NB4 (cell line): Measurements from ENCODE around the gene TBX5.

ENCODE experiments used
- DNase-seq: peaks from one replicate; pipeline ENCODE4 v3.0.0; 2010; ENCODE audit warnings: low read depth
- H3K4me3 ChIP-seq: one replicate; pipeline ENCODE4 v1.5.1; 2011; ENCODE audit warnings: mild to moderate bottlenecking, low read depth, low read length, moderate library complexity
- CTCF ChIP-seq: IDR thresholded peaks from one replicate; pipeline ENCODE4 v1.5.1; 2012; ENCODE audit warnings: low read depth, low read length
- MAX ChIP-seq: IDR thresholded peaks from 2 replicates; pipeline ENCODE4 v1.6.1; 2011; ENCODE audit warnings: low read depth, low read length
- MYC ChIP-seq: IDR thresholded peaks from 2 replicates; pipeline ENCODE4 v1.6.1; 2011; ENCODE audit warnings: low read depth, low read length
- POLR2A ChIP-seq: IDR thresholded peaks from 2 replicates; pipeline ENCODE4 v1.6.1; 2011; ENCODE audit warnings: mild to moderate bottlenecking; ENCODE audit not compliant: insufficient read length; ENCODE audit errors: extremely low read depth

The TBX5 gene

GRCh38 chr12:114443607-114444421, 37.9 kb upstream of the TBX5 start:
- no peak overlapping the region for H3K4me3 ChIP-seq
- no peak for DNase-seq
- TF ChIP-seq MAX (no peak), MYC (no peak), CTCF (no peak), POLR2A (no peak)

DNA sequence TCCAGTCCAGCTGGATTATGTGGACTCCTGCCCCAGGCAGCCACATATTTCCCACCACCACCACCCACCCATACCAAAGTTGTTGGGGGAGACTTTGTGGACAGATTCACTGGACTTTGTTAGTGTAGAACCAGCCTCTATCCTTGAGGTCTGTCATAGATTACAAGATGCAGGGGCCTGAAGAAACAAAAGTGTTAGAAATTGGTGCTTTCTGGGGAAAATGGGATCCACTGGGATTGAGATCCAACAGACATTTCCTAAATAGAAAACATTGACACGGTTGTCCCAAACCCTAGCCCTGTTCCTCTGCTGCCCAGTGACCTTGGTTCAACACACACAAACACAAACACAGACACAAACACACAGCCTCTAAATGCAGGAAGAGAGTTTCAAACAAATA, 36.6 kb upstream of the TBX5 start:
- no peak for TF ChIP-seq CTCF
- TF ChIP-seq MYC = no peak
- TF ChIP-seq POLR2A = no peak
- no peak for TF ChIP-seq MAX
- no peak for DNase-seq
- H3K4me3 ChIP-seq = no peak overlapping the region

GRCh38 chr12:114441545-114441944, 35.6 kb upstream of the TBX5 start:
- no peak for TF ChIP-seq POLR2A
- no peak for TF ChIP-seq MAX
- no peak for TF ChIP-seq CTCF
- TF ChIP-seq MYC = no peak
- H3K4me3 ChIP-seq = no peak overlapping the region
- no peak for DNase-seq

DNA sequence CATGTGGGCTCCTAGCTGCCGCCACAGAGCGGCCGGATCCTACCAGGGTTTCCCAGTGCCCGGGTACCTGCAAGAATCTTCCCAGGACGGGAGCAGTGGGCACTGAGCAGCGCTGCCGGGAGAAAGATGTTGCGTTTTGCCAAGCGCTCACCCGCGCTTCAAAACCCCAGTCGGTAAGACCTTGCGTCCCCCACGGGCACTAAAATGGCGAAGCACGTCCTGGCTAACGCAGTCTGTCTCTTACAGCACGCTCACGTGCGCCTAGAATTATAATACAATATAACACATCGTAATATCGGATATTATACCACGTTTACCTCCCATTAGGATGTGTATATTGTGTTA, 35.1 kb upstream of the TBX5 start:
- H3K4me3 ChIP-seq = no peak overlapping the region
- TF ChIP-seq MAX (no peak), POLR2A (no peak)
- no peak for DNase-seq

GRCh38 chr12:114440270-114441038, 34.5 kb upstream of the TBX5 start:
- no peak for DNase-seq
- H3K4me3 ChIP-seq = no peak overlapping the region
- no peak for TF ChIP-seq MAX
- no peak for TF ChIP-seq CTCF
- TF ChIP-seq MYC = no peak
- TF ChIP-seq POLR2A = no peak

GRCh38 chr12:114439817-114440216, 33.9 kb upstream of the TBX5 start:
- H3K4me3 ChIP-seq = no peak overlapping the region
- DNase-seq = no peak
- TF ChIP-seq POLR2A = no peak
- TF ChIP-seq MAX = no peak
- TF ChIP-seq MYC = no peak
- TF ChIP-seq CTCF = no peak
